Loucy (cell line): Measurements from ENCODE around the gene GPR171.
"Not testable (repeated sequence)": the region's sequence is repeated elsewhere in the genome, so short reads cannot be mapped to it uniquely, and the experiment has no call there.

Source experiments
- H2AFZ ChIP-seq: fragments of 200-600 bp; sonication (generic); 2 replicates; pipeline ENCODE4 v1.6.0; 2016; ENCODE audit warnings: antibody characterized with exemption, mild to moderate bottlenecking, low read length, moderate library complexity
- H3F3A ChIP-seq: fragments of 200-600 bp; 2 replicates; pipeline ENCODE4 v1.6.0; 2016; ENCODE audit warnings: antibody characterized with exemption, low read depth, mild to moderate bottlenecking
- H3K27me3 ChIP-seq: fragments of 200-600 bp; sonication (generic); 2 replicates; pipeline ENCODE4 v1.6.1; 2014; ENCODE audit warnings: low read length, mild to moderate bottlenecking; ENCODE audit not compliant: insufficient read depth, poor library complexity, severe bottlenecking
- H3K36me3 ChIP-seq: fragments of 200-600 bp; sonication (generic); 2 replicates; pipeline ENCODE4 v1.6.1; 2016; ENCODE audit warnings: low read length; ENCODE audit not compliant: insufficient read depth
- H3K4me1 ChIP-seq: fragments of 200-600 bp; sonication (generic); 2 replicates; pipeline ENCODE4 v1.5.1; 2014; ENCODE audit warnings: low read length, mild to moderate bottlenecking; ENCODE audit not compliant: insufficient read depth, poor library complexity, severe bottlenecking
- H3K4me2 ChIP-seq: fragments of 200-600 bp; sonication (generic); 2 replicates; pipeline ENCODE4 v1.6.0; 2014; ENCODE audit warnings: antibody characterized with exemption, low read length, low read depth, mild to moderate bottlenecking; ENCODE audit not compliant: poor library complexity, severe bottlenecking
- H3K4me3 ChIP-seq: fragments of 200-600 bp; sonication (generic); 2 replicates; pipeline ENCODE4 v1.5.1; 2014; ENCODE audit warnings: low read length, mild to moderate bottlenecking, mixed read lengths; ENCODE audit not compliant: poor library complexity, severe bottlenecking
- H3K79me2 ChIP-seq: fragments of 200-600 bp; sonication (generic); 2 replicates; pipeline ENCODE4 v1.6.1; 2014; ENCODE audit warnings: low read length; ENCODE audit not compliant: insufficient read depth
- H3K9ac ChIP-seq: fragments of 200-600 bp; sonication (generic); 2 replicates; pipeline ENCODE4 v1.6.0; 2014; ENCODE audit warnings: mild to moderate bottlenecking, low read depth, low read length, moderate library complexity; ENCODE audit not compliant: poor library complexity, severe bottlenecking
- H3K9me2 ChIP-seq: fragments of 200-600 bp; sonication (generic); replicated peaks from 2 replicates; pipeline ENCODE4 v1.6.1; 2016; ENCODE audit warnings: low read depth, low read length, mixed read lengths
- H3K9me3 ChIP-seq: fragments of 200-600 bp; sonication (generic); 2 replicates; pipeline ENCODE4 v1.6.1; 2014; ENCODE audit warnings: mild to moderate bottlenecking, antibody characterized with exemption, low read length, low read depth; ENCODE audit not compliant: insufficient read depth
- H4K20me1 ChIP-seq: fragments of 200-600 bp; sonication (generic); 2 replicates; pipeline ENCODE4 v1.6.0; 2014; ENCODE audit warnings: antibody characterized with exemption, low read length, mild to moderate bottlenecking; ENCODE audit not compliant: insufficient read depth, poor library complexity, severe bottlenecking
- EZH2phosphoT487 ChIP-seq: fragments of 200-600 bp; IDR thresholded peaks from 2 replicates; pipeline ENCODE4 v1.6.1; 2018; ENCODE audit warnings: antibody characterized with exemption, mild to moderate bottlenecking, moderate library complexity, borderline replicate concordance
- TF ChIP-seq, protein P1 (sequence below): fragments of 200-600 bp; sonication (generic); conservative IDR thresholded peaks from 2 replicates; pipeline ENCODE4 v1.5.1; 2014; ENCODE audit warnings: mild to moderate bottlenecking, antibody characterized with exemption, low read length

The GPR171 gene, protein sequence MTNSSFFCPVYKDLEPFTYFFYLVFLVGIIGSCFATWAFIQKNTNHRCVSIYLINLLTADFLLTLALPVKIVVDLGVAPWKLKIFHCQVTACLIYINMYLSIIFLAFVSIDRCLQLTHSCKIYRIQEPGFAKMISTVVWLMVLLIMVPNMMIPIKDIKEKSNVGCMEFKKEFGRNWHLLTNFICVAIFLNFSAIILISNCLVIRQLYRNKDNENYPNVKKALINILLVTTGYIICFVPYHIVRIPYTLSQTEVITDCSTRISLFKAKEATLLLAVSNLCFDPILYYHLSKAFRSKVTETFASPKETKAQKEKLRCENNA

GRCh38 chr3:151203051-151203420 lies at the start of gene GPR171:
GPR171 (minus strand) TSS chr3:151203216; CDS start chr3:151199386, 3,830 bp downstream.
- Histone ChIP-seq H3K4me1 (peaks cover 7% of the 10 kb centered on the region), H3K36me3 (peaks cover 23% of the 10 kb centered on the region; the same call in 1 of the 2 replicates), H4K20me1 (no peaks in the 10 kb centered on the region), H3K79me2 (no peaks in the 10 kb centered on the region), H3F3A (0 out of 2 replicates have a peak, but pooled peaks cover 3% of the 10 kb centered on the region), H3K27me3 (no peaks in the 10 kb centered on the region), H2AFZ (no peak within 1 kb of the TSS), H3K9me2 (no peaks in the 10 kb centered on the region), H3K9ac (no peak within 1 kb of the TSS), H3K9me3 (no peaks in the 10 kb centered on the region), H3K4me2 (no peak within 1 kb of the TSS), H3K4me3 (no peak within 1 kb of the TSS)
- no peak for TF ChIP-seq EZH2phosphoT487
- TF ChIP-seq, protein P1, sequence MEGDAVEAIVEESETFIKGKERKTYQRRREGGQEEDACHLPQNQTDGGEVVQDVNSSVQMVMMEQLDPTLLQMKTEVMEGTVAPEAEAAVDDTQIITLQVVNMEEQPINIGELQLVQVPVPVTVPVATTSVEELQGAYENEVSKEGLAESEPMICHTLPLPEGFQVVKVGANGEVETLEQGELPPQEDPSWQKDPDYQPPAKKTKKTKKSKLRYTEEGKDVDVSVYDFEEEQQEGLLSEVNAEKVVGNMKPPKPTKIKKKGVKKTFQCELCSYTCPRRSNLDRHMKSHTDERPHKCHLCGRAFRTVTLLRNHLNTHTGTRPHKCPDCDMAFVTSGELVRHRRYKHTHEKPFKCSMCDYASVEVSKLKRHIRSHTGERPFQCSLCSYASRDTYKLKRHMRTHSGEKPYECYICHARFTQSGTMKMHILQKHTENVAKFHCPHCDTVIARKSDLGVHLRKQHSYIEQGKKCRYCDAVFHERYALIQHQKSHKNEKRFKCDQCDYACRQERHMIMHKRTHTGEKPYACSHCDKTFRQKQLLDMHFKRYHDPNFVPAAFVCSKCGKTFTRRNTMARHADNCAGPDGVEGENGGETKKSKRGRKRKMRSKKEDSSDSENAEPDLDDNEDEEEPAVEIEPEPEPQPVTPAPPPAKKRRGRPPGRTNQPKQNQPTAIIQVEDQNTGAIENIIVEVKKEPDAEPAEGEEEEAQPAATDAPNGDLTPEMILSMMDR, result no peak

DNA sequence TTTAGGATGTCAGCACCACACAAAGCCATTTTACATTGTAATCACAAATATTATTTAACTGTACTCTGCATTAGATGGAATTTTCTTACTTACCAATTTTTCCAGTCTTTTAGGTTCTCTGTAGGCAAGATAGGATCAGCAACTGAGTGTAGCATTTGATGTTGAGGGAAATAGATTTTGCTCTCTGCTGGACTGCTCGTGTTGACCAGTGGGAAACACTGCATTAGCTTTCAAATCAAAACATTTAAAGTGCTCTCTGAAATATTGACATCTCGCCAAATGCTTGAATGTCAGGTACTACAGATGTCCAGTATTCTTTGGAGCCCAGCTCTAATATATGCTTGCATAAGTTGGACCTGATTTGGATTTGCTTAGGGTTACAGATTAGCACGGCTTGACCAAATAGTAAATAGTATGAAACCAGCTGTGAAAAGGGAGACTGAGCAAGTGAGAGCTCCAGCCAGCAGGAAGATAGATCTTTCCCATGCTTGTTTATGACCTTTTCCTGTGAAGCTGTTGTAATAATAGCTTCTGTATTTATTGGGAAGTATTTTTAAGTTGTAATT lies 45.8 kb upstream of the GPR171 start:
- Histone ChIP-seq H3K79me2 (no peaks in the 10 kb centered on the region), H3K9me3 (no peaks in the 10 kb centered on the region), H3K9ac (no peak overlapping the region), H2AFZ (no peak overlapping the region), H3K4me2 (no peak overlapping the region), H3K4me1 (no peaks in the 10 kb centered on the region), H3K36me3 (no peaks in the 10 kb centered on the region), H3K27me3 (no peaks in the 10 kb centered on the region), H3F3A (no peaks in the 10 kb centered on the region), H3K4me3 (no peak overlapping the region), H4K20me1 (no peaks in the 10 kb centered on the region), H3K9me2 (no peaks in the 10 kb centered on the region)
- TF ChIP-seq EZH2phosphoT487, result no peak
- TF ChIP-seq, protein P1, result no peak

- not testable (repeated sequence) for H2AFZ ChIP-seq, H3K79me2 ChIP-seq, H3K9me2 ChIP-seq, H3K4me1 ChIP-seq, H3K9me3 ChIP-seq, H4K20me1 ChIP-seq, H3F3A ChIP-seq, H3K9ac ChIP-seq, H3K4me3 ChIP-seq, H3K27me3 ChIP-seq, H3K4me2 ChIP-seq, H3K36me3 ChIP-seq
Measured at GRCh38 chr3:151242006-151242405, 39.0 kb upstream of the GPR171 start.

GRCh38 chr3:151236736-151237135 lies 33.7 kb upstream of the GPR171 start:
- TF ChIP-seq EZH2phosphoT487, result no peak
- TF ChIP-seq, protein P1, result no peak
- Histone ChIP-seq H3K4me3 (no peak overlapping the region), H4K20me1 (no peaks in the 10 kb centered on the region)

More at GRCh38 chr3:151236736-151237135, 33.7 kb upstream of the GPR171 start:
- no peaks in the 10 kb centered on the region for H3F3A ChIP-seq
- H3K9me2 ChIP-seq, result no peaks in the 10 kb centered on the region
- peaks cover 13% of the 10 kb centered on the region; the same call in 1 of the 2 replicates for H3K36me3 ChIP-seq
- H3K79me2 ChIP-seq, result no peaks in the 10 kb centered on the region
- no peaks in the 10 kb centered on the region for H3K9me3 ChIP-seq
- H3K4me1 ChIP-seq, result no peaks in the 10 kb centered on the region
- H2AFZ ChIP-seq, result no peak overlapping the region
- H3K9ac ChIP-seq, result no peak overlapping the region
- no peaks in the 10 kb centered on the region for H3K27me3 ChIP-seq
- no peak overlapping the region for H3K4me2 ChIP-seq
